Prostate gland (tissue), 2 donors: ENCODE data around the gene NTM. TPM values are rescaled to one million over a fixed set of nuclear protein-coding genes. Genes with fewer than 3 reads are reported as not detected.

ENCODE experiments used
- DNase-seq: peaks from one replicate; pipeline ENCODE4 v3.0.0-alpha.2; 2019; ENCODE audit warnings: low spot score
- H3K27ac ChIP-seq, 2 donors: fragments of 200-600 bp; sonication (generic); 2 replicates each; pipeline ENCODE4 v1.5.1; 2017 to 2019
- H3K27me3 ChIP-seq: fragments of 200-600 bp; sonication (generic); replicated peaks from 2 replicates; pipeline ENCODE4 v1.5.1; 2019; ENCODE audit not compliant: insufficient read depth
- H3K36me3 ChIP-seq, 2 donors: fragments of 200-600 bp; sonication (generic); 1 replicate in 1 of 2; 2 replicates in 1 of 2; pipeline versions ENCODE4 v1.5.1 to v1.8.1; 2017 to 2019
- H3K4me1 ChIP-seq: fragments of 200-600 bp; sonication (generic); replicated peaks from 2 replicates; pipeline ENCODE4 v1.5.1; 2019
- H3K4me3 ChIP-seq, 2 donors: fragments of 200-600 bp; sonication (generic); 2 replicates each; pipeline ENCODE4 v1.5.1; 2017 to 2019
- H3K9me3 ChIP-seq: fragments of 200-600 bp; sonication (generic); 2 replicates; pipeline ENCODE4 v1.5.1; 2017
- POLR2A ChIP-seq: fragments of 450-650 bp; IDR thresholded peaks from one replicate; pipeline ENCODE4 v1.6.1; 2016; ENCODE audit warnings: antibody characterized with exemption, mild to moderate bottlenecking
- POLR2AphosphoS5 ChIP-seq: sonication (generic); formaldehyde crosslinking; IDR thresholded peaks from one replicate; pipeline ENCODE4 v1.6.1; 2017; ENCODE audit warnings: antibody characterized with exemption
- WGBS: methylation state at CpG from one replicate; pipeline ENCODE4 v1.1.5; 2018; 5-methylcytosine and 5-hydroxymethylcytosine counted together
- intact Hi-C: fragments of 100-400 bp; cut with DNase I; formaldehyde crosslinking; loops from one replicate; pipeline ENCODE4 v1.14.2; 2022
- total RNA-seq, 2 donors: library from RNA; depleted of rRNA; stranded (reverse); fragments of >200 nt; gene quantifications; one replicate each; pipeline ENCODE4 v1.1.0, GENCODE V29; 2016
- TF ChIP-seq, protein P1 (sequence below), 4 experiments: fragments of 200-600 bp in 2 of 4; fragments of 450-650 bp in 2 of 4; sonication (generic) in 2 of 4; IDR thresholded peaks; 1 replicate in 3 of 4; 2 replicates in 1 of 4; pipeline ENCODE4 v1.5.1; 2016 to 2019; ENCODE audit warnings: antibody characterized with exemption in 4 of 4, mild to moderate bottlenecking in 2 of 4, moderate library complexity in 2 of 4

Gene NTM
- total RNA-seq, 2 donors from 2014 or later, result 7.4 TPM; not detected in 1

DNA sequence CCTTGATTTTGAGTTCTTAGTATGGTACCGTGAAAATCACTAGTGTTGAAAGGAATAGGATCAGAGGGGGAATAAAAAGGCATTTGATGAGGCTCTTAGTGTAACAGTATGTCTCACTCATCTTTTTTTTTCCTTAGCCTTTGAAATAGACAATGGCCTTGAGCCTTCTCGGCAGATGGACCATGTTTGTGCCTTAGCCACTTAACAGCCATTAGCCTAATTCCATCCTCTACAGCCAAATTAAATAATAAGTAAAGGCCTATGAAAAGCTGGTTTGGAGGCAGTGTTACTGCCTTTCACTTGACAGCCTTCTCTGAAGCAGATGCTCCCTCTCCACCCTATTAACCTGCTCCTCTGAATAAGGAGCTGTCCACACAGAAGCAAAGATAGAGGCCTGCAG lies 580.7 kb downstream of the NTM start:
- TF ChIP-seq POLR2AphosphoS5 (no peak), POLR2A (no peak)
- TF ChIP-seq, protein P1, sequence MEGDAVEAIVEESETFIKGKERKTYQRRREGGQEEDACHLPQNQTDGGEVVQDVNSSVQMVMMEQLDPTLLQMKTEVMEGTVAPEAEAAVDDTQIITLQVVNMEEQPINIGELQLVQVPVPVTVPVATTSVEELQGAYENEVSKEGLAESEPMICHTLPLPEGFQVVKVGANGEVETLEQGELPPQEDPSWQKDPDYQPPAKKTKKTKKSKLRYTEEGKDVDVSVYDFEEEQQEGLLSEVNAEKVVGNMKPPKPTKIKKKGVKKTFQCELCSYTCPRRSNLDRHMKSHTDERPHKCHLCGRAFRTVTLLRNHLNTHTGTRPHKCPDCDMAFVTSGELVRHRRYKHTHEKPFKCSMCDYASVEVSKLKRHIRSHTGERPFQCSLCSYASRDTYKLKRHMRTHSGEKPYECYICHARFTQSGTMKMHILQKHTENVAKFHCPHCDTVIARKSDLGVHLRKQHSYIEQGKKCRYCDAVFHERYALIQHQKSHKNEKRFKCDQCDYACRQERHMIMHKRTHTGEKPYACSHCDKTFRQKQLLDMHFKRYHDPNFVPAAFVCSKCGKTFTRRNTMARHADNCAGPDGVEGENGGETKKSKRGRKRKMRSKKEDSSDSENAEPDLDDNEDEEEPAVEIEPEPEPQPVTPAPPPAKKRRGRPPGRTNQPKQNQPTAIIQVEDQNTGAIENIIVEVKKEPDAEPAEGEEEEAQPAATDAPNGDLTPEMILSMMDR (IDR thresholded peaks at IDR 0.05), result no peak
- DNase-seq, result no peak
- Histone ChIP-seq H3K4me1 (no peaks in the 10 kb centered on the region), H3K4me3 (no peak overlapping the region), H3K36me3 (no peaks in the 10 kb centered on the region), H3K9me3 (no peaks in the 10 kb centered on the region), H3K27ac (no peak overlapping the region), H3K27me3 (no peaks in the 10 kb centered on the region)
- intact Hi-C loops, result no loop called here
- 99% methylated on average over 2 of the region's 2 CpGs for WGBS

- no peaks in the 10 kb centered on the region for H3K36me3 ChIP-seq
- no peak overlapping the region for H3K4me3 ChIP-seq
- H3K9me3 ChIP-seq, result no peaks in the 10 kb centered on the region
- no peaks in the 10 kb centered on the region for H3K27me3 ChIP-seq
- H3K4me1 ChIP-seq, result no peaks in the 10 kb centered on the region
- no peak overlapping the region for H3K27ac ChIP-seq
- no peak for DNase-seq
- 97% methylated on average over 10 of the region's 10 CpGs for WGBS
- intact Hi-C loops, result no loop called here
- TF ChIP-seq, protein P1 (IDR thresholded peaks at IDR 0.05), result no peak
Measured at GRCh38 chr11:131954146-131954545, 583.7 kb downstream of the NTM start.

GRCh38 chr11:131955904-131956303 lies 585.5 kb downstream of the NTM start:
- no peaks in the 10 kb centered on the region for H3K36me3 ChIP-seq
- no peaks in the 10 kb centered on the region for H3K9me3 ChIP-seq
- no peaks in the 10 kb centered on the region for H3K27me3 ChIP-seq
- H3K4me1 ChIP-seq, result no peaks in the 10 kb centered on the region
- TF ChIP-seq POLR2A, result no peak
- TF ChIP-seq, protein P1 (IDR thresholded peaks at IDR 0.05), result no peak
- TF ChIP-seq POLR2AphosphoS5, result no peak
- no peak overlapping the region for H3K4me3 ChIP-seq
- 61% methylated on average over 6 of the region's 6 CpGs for WGBS
- no peak overlapping the region for H3K27ac ChIP-seq
- no peak for DNase-seq
- intact Hi-C loops, result no loop called here

DNA sequence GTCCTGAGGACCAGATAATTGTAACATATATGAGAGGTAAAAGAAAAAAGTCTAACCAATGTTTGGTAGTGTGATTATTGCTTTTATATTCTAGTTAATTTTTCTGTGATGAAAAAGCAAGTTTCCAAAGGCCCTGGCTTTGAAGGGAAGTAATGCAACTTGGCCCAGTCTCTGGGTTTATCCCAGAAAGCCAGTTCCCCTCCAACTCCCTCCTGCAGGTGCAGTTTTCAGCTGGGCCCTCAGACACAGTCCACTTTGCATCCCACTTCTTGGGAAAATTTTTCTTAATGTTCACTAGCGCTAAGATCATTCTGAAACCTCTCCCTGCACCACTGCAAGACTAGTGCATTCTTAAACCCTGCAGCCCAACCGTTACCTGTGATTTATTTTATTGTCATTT lies 586.8 kb downstream of the NTM start:
- Histone ChIP-seq H3K36me3 (no peaks in the 10 kb centered on the region), H3K4me3 (no peak overlapping the region), H3K4me1 (no peaks in the 10 kb centered on the region), H3K27me3 (no peaks in the 10 kb centered on the region), H3K27ac (no peak overlapping the region), H3K9me3 (no peaks in the 10 kb centered on the region)
- 36% methylated on average over 2 of the region's 2 CpGs for WGBS
- DNase-seq, result no peak
- intact Hi-C loops, result no loop called here
- TF ChIP-seq POLR2A, result no peak
- TF ChIP-seq, protein P1 (IDR thresholded peaks at IDR 0.05), result no peak
- no peak for TF ChIP-seq POLR2AphosphoS5

DNA sequence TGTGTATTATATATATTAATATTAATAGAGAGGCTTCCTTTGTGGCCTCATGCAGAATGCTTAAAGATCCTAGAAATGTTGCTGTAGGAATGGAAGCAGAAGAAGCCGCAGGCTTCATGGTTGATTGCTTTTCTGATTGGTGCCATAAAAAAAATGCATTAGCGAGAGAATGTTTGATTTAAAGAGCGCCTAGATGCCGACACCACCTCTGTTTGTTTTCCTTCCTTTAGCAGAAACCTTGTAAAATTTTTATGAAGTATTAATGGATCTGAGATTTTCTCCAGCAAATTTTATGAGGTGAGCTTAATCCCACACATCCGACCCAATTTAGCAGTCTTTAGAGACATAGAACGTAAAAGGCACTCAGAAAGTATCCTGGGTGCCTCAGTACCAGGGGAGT lies 587.5 kb downstream of the NTM start:
- H3K9me3 ChIP-seq, result no peaks in the 10 kb centered on the region
- DNase-seq, result no peak
- intact Hi-C loops, result no loop called here
- no peaks in the 10 kb centered on the region for H3K27me3 ChIP-seq
- H3K4me3 ChIP-seq, result no peak overlapping the region
- TF ChIP-seq POLR2AphosphoS5 (no peak), POLR2A (no peak)
- TF ChIP-seq, protein P1 (IDR thresholded peaks at IDR 0.05), result no peak
- no peak overlapping the region for H3K27ac ChIP-seq
- H3K36me3 ChIP-seq, result no peaks in the 10 kb centered on the region
- no peaks in the 10 kb centered on the region for H3K4me1 ChIP-seq
- WGBS, result 18% methylated on average over 6 of the region's 6 CpGs
